Motor neuron (in vitro differentiated cells): Measurements from ENCODE around the gene DCX. TPM values are rescaled to one million over a fixed set of nuclear protein-coding genes. Genes with fewer than 3 reads are reported as not detected.
A peak's percentile ranks its signal among the peaks of the same experiment; 100 is the strongest.
"Not testable (repeated sequence)": the region's sequence is repeated elsewhere in the genome, so short reads cannot be mapped to it uniquely, and the experiment has no call there.

Experiments used
- ATAC-seq, 8 experiments: fragments of 200-7000 bp; cut with Tn5 transposase; replicated peaks in 6 of 8; 2 replicates each; pipeline ENCODE4 v1.8.0; 2021; ENCODE audit warnings: mild to moderate bottlenecking in 8 of 8, moderate library complexity in 8 of 8
- H3K27ac ChIP-seq, 2 donors: fragments of 250-450 bp; sonication (Bioruptor Pico); 2 replicates each; pipeline ENCODE4 v1.9.0; 2021; ENCODE audit warnings: antibody characterized with exemption in 2 of 2, mild to moderate bottlenecking in 2 of 2, moderate library complexity in 1 of 2
- H3K4me1 ChIP-seq, 2 donors: fragments of 250-450 bp; sonication (Bioruptor Pico); replicated peaks in 1 of 2; 2 replicates each; pipeline ENCODE4 v1.6.1; 2021; ENCODE audit warnings: antibody characterized with exemption in 2 of 2, mild to moderate bottlenecking in 2 of 2, moderate library complexity in 1 of 2
- H3K4me3 ChIP-seq, 5 donors: fragments of 250-450 bp; sonication (Bioruptor Pico); 2 replicates each; pipeline ENCODE4 v1.9.0; 2021; ENCODE audit warnings: antibody characterized with exemption in 5 of 5, mild to moderate bottlenecking in 5 of 5, moderate library complexity in 4 of 5
- WGBS, 10 experiments: fragments of 450-650 bp; shearing (Covaris generic); methylation state at CpG; one replicate each; pipeline ENCODE4 v1.0.0; 2022; 5-methylcytosine and 5-hydroxymethylcytosine counted together
- in situ Hi-C, 9 experiments: fragments of 400-800 bp; cut with MboI; loops; one replicate each; pipeline ENCODE4 v1.15.0; 2021; ENCODE audit warnings: low sequenced_read_pairs in 9 of 9, low pct_unique_long_range_greater_than_20kb in 2 of 9; ENCODE audit not compliant: unreplicated experiment in 9 of 9
- total RNA-seq, 8 experiments: library from RNA; unstranded; fragments of 300-600 nt; gene quantifications; 2 replicates each; pipeline versions ENCODE4 v1.2.3 to v1.2.4, GENCODE V29; 2022

DCX gene
- total RNA-seq, 8 experiments from 2014 or later = 0.05 to 278 (median 208) TPM; not detected in 1

DNA sequence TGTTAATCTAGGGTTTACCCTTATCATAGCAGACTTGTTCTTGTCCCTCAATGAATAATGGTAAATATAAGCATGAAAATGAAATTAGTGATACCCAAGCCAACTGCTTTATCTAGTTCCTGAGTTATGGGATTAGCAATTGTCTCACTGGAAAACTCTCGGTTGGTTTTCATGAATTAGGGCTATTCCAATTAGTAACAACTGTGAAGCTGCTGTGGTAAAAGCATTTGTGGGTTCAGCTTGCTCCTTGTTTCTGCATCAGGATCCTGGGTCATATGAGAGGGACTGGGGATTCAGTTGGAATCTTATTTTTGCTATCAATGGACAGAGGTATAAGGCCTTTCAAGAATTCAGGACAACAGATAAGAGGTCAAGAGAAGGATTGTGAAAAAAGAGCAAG is 50.2 kb downstream of the DCX start:
- ATAC-seq = no peak

DNA sequence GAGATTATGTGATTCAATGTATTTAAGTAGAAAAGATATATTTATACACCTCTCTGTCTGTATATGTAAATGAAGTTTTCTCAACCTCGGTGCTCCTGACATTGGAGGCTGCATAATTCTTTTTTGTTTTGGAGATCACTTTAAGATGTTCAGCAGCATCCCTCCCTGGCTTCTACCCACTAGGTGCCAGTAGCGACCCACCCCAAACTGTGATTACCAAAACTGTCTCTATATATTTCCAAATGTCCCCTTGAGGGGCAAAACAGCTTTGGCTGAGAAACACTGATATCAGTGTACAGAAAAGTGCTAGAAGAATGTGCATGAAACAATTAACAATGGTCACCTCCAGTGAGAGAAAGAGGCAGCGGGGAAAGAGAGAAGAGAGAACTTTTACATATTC is 51.2 kb downstream of the DCX start:
- no peak for ATAC-seq
- H3K27ac ChIP-seq = no peak overlapping the region
- H3K4me1 ChIP-seq = peaks cover 0 to 2% of the 10 kb centered on the region in 2 donors
- 14 to 42% (median 18%) methylated on average over 1 to 3 of the region's 3 CpGs; no CpG with 5 or more reads in 7 of the 10 experiments for WGBS, 10 experiments
- no peak overlapping the region for H3K4me3 ChIP-seq
- in situ Hi-C loops = no loop called here

More for the DNA sequence above, 50.2 kb downstream of the DCX start:
- 0 to 80% (median 22%) methylated on average over 1 of the region's 1 CpG; no CpG with 5 or more reads in 5 of the 10 experiments for WGBS, 10 experiments
- no peak overlapping the region for H3K27ac ChIP-seq
- in situ Hi-C loops = no loop called here
- peaks cover 0 to 7% of the 10 kb centered on the region in 2 donors for H3K4me1 ChIP-seq
- H3K4me3 ChIP-seq = no peak overlapping the region

DNA sequence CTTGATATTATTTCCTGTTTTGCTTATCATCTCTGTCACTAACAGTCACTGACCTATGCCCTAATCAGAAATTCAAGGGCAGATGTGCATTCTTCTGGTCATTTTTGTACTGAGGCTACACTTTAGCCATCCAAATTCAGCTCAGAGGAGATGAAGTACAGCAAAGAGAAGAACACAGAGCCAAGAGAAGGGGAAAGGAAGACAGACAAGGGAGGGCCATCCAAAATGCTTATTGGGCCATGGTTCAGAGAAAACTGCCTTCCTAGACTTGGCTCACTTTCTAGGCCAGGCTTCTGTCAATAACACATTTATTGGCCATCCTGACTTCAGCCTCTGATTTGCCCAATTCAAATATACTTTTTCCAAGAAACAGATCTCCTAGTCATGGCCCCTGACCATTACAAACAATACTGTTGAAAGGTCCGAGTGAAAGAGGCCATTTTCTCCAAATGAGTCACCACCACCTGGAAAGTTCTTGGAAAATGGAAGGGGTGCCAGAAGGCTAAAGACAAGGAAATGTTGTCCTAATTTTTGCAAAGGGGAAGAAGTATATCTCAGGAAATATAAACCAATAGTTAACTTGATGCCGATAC is 56.4 kb downstream of the DCX start:
- ATAC-seq = no peak
- Histone ChIP-seq H3K4me1 (no peaks in the 10 kb centered on the region), H3K4me3 (no peak overlapping the region), H3K27ac (no peak overlapping the region)
- in situ Hi-C loops = no loop called here
- 66 to 100% (median 100%) methylated on average over 1 to 2 of the region's 2 CpGs; no CpG with 5 or more reads in 7 of the 10 experiments for WGBS, 10 experiments

DNA sequence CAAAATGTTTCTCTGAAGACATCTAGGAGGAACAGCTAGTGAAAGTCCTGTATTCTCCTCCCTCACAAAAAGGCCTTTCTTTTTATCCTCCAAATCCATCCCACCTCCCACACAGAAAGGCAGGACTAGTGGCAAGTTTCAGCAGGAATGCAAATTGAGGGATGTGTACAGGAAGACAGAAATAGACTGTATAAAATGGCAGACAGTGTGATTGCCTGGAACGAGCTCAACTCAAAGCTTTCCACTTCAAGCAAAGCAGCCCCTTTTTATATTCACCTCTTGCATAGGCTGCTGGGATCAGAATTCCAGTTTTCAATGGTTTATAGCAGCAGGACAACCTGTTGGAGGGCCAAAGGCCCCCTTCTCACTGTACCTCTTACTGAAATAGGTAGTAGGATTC is 57.5 kb downstream of the DCX start:
- in situ Hi-C loops = no loop called here
- Histone ChIP-seq H3K4me1 (no peaks in the 10 kb centered on the region), H3K27ac (no peak overlapping the region), H3K4me3 (no peak overlapping the region)
- WGBS, 10 experiments = 14% methylated on average over 1 of the region's 1 CpG; no CpG with 5 or more reads in 9 of the 10 experiments
- no peak for ATAC-seq

DNA sequence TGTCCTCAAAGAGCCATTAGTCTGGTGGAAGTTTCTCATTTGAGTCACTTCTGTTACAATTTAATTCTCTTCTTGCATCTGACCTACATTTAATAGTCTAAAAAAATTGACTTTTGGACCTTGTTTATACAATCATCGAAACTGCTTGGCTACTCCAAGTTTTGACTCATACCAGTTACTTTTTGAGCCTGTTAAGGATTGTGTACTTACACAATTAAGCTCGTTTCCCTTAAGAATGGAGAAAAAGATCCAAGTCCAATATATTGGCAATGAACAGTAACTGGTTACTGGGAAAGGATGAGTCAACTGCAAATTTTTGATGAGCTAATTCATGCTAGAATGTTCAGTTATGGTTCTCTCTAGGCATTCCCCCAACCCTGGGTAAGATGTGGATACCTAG is 58.2 kb downstream of the DCX start:
- Histone ChIP-seq H3K4me3 (no peak overlapping the region), H3K27ac (no peak overlapping the region), H3K4me1 (no peaks in the 10 kb centered on the region)
- in situ Hi-C loops = no loop called here
- no peak for ATAC-seq
- 0 to 82% (median 67%) methylated on average over 1 to 2 of the region's 2 CpGs; no CpG with 5 or more reads in 5 of the 10 experiments for WGBS, 10 experiments

DNA sequence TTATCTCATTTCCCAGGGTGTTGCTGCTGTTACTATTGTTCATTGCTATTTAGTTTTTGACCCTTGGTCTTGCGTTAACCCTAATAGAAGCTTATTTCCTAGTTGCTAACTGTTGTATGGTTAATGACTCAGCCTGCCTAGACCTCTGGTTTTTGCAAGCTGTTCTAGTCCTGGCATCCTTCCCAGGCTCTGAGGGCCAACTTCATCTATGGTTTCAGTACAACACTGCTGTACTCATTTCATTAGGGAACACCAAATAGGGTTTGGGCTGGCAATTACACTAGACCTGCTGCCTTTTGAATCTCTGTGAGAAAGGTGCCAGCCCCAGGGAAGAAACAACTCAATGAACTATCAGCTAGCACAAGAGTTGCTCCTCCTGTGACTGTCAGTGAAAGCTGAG is 59.6 kb downstream of the DCX start:
- Histone ChIP-seq H3K27ac (no peak overlapping the region), H3K4me1 (no peaks in the 10 kb centered on the region), H3K4me3 (no peak overlapping the region)
- in situ Hi-C loops = no loop called here
- no peak for ATAC-seq
- WGBS, 10 experiments = 22 to 85% methylated on average over 1 of the region's 1 CpG; no CpG with 5 or more reads in 8 of the 10 experiments

DNA sequence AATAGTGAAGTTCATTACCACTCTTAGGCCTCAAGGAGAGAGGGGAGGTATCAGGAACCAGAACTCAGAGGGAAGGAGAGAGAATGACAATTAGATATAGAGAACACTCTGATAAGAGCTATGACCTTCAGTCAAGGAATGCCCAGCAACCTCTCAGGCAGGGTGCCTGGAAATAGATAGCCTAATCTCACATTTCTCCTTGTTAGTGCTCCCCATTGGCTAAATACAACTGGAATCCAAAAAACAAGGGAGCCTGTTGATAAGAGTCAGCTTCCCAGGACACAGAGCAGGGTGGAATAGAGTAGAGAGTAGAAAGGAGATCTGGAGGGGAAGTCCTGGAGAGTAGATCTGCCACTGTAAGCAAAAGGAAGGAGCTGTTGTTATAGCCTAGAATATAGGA is 62.1 kb downstream of the DCX start:
- H3K27ac ChIP-seq = no peak overlapping the region
- in situ Hi-C loops = no loop called here
- no peak for ATAC-seq
- no peaks in the 10 kb centered on the region for H3K4me1 ChIP-seq
- H3K4me3 ChIP-seq = no peak overlapping the region

DNA sequence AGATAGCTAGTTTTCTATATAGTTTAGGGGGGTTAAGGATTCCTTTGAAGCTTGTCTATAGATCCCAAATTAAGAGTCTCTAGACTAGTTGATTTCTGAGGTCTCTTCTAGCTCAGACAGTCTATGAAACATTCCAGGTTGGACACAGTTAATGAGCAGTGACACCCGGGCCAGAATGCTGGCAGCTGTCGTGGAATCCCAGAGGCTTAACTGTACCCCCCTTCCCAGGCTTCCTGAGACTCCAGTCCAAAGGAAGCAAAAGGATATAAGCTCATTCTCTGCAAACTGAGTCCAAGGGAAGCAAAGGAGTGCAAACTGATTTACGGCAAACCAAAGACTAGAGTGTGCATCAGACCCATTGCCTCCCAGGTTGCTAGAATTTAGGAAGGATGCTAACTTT is 62.9 kb downstream of the DCX start:
- no peak for ATAC-seq
- no peak overlapping the region for H3K27ac ChIP-seq
- H3K4me1 ChIP-seq = no peaks in the 10 kb centered on the region
- in situ Hi-C loops = no loop called here
- H3K4me3 ChIP-seq = no peak overlapping the region
- 72 to 100% methylated on average over 1 to 3 of the region's 3 CpGs; no CpG with 5 or more reads in 8 of the 10 experiments for WGBS, 10 experiments

DNA sequence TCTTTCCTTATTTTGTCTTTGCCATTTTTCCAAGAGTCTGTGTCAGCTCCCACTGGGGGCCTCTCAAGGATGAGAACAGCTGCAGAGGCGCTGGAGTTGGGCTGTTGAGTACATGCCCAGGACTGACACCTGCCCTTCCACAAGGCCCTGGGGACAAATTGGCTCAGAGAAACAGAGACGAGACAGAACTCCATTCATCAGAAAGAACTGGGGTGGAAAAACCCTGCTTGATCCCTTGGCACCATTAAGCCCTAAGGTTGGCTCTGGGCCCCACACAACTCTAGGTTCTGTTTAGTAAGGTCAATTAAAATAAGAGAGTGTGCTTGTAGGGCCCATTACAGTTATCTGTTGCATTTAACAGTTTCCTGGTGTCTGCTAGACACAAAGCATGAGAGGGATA is 63.6 kb downstream of the DCX start:
- in situ Hi-C loops = no loop called here
- no peak overlapping the region for H3K27ac ChIP-seq
- 14% methylated on average over 1 of the region's 2 CpGs; no CpG with 5 or more reads in 9 of the 10 experiments for WGBS, 10 experiments
- H3K4me3 ChIP-seq = no peak overlapping the region
- H3K4me1 ChIP-seq = no peaks in the 10 kb centered on the region
- ATAC-seq = no peak

DNA sequence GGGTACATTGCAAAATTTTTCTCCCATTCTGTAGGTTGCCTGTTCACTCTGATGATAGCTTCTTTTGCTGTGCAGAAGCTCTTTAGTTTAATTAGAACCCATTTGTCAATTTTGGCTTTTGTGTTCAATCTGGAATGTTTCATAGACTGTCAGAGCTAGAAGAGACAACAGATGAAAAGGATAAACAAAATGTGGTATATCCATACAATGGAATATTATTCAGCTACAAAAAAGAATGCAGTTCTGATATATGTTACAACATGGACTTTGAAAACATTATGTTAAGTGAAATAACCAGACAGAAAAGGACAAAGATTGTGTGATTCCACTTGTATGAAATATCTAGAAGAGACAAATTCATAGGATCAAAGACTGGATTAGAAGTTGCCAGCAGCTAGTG is 65.8 kb downstream of the DCX start:
- H3K4me3 ChIP-seq, H3K4me1 ChIP-seq, in situ Hi-C loops, H3K27ac ChIP-seq, ATAC-seq: not testable (repeated sequence)

DNA sequence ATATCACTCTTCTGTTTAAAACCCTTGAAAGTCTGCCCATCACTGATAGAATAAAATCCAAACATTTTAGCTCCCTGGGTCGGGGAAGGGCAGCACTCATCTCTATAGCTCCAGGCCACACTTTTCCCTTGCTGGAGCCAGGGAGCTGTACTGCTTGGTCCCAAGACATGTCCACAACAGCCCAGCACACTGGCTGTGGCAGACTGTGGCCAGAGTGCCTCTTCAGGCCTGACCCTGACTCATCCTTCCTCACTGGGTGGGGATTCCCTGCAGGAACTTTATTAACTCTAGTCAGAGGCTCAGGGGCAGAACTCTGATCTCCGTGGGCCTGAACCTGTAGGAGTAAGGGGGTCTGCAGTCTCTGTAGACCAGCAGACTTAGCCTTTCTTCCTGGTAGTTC is 71.9 kb downstream of the DCX start:
- Histone ChIP-seq H3K27ac (no peak overlapping the region), H3K4me3 (no peak overlapping the region), H3K4me1 (peaks cover 2 to 26% of the 10 kb centered on the region in 2 donors)
- in situ Hi-C loops = no loop called here
- WGBS, 10 experiments = 0 to 33% methylated on average over 1 of the region's 2 CpGs; no CpG with 5 or more reads in 8 of the 10 experiments
- ATAC-seq = peak in 1 of 8 experiments; percentile 53

DNA sequence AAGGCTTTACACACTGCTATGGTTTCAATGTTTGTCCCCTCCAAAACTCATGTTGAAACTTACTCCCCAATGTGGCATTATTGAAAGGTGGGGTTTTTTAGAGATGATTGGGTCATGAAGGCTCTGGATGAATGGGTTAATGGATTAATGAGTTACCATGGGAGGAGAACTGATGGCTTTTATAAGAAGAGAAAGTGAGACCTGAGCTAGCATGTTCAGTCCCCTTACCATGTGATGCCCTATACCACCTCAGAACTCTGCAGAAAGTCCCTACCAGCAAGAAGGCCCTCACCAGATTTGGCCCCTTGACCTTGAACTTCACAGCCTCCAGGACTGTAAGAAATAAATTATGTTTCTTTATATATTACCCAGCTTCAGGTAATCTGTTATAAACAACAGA is 72.8 kb downstream of the DCX start:
- peaks cover 2 to 26% of the 10 kb centered on the region in 2 donors for H3K4me1 ChIP-seq
- no peak for ATAC-seq
- H3K4me3 ChIP-seq = no peak overlapping the region
- in situ Hi-C loops = no loop called here
- no peak overlapping the region for H3K27ac ChIP-seq

DNA sequence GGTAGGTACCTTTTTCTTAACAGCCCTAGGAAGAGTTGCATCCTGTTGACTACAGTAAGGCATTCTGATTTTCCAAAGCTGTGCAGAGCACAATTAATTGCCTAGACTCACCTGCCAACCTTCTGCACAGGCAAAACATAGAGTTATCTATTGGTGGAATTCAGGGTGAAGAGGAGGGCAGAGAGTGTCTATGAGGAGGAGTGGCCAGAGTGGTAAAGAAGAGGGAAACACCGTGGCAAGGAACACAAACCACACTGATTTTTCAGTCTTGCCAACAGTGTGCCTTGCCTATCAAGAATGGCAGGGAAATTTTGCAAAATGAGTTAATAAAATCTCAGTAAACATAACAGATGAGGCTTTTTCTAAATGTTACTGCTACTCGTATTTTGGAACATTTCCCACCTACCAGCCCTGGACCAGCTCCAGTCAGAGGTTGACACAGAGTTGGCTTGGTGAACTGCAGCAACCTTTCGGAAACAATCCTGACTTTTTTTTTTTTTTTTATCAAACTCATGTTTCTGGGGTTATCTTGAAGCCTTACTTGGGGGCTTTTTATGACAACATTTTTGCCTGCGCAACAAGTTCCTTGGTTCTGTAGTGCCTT is 73.8 kb downstream of the DCX start:
- in situ Hi-C loops = no loop called here
- no peak for ATAC-seq
- WGBS, 10 experiments = 14 to 100% (median 30%) methylated on average over 1 to 4 of the region's 4 CpGs; no CpG with 5 or more reads in 5 of the 10 experiments
- Histone ChIP-seq H3K27ac (no peak overlapping the region), H3K4me3 (no peak overlapping the region), H3K4me1 (peaks cover 2 to 26% of the 10 kb centered on the region in 2 donors)

DNA sequence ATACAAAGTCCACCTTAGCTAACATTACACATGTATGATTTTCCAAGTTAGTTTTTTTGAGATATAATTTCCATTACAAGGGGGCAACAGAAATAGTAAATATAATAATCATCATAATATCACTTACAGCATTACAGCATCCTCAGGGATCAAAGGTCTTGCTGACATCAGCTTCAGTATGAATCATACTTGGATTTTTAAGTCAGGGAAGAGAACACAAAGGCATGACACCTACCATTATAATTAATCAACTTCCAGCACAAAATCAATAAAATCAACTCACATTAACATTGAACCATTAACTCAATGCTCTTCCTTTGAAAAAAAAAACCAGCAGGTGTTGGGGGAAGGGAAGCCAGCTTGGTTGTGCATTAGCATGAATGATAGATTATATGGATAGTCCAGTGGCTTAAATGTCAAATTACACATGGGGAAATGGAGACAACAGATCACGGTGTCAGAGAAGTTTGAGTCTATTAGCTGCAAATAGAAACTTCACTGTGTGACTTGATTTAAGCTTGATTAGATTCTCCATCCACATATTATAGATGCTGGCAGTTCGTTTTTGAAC is 74.8 kb downstream of the DCX start:
- peak overlapping the region; percentile 41 to 58 for H3K27ac ChIP-seq
- peaks cover 2 to 26% of the 10 kb centered on the region in 2 donors for H3K4me1 ChIP-seq
- WGBS, 10 experiments = 0 to 53% (median 0%) methylated on average over 1 to 2 of the region's 2 CpGs; no CpG with 5 or more reads in 5 of the 10 experiments
- in situ Hi-C loops = no loop called here
- ATAC-seq = peak in 5 of 8 experiments; percentile 79 to 87 (median 85)
- no peak overlapping the region for H3K4me3 ChIP-seq
